Memory B cell (primary cell): ENCODE results near the gene PMM1.

Source experiments
- ATAC-seq: fragments of 150-1000 bp; cut with Tn5 transposase; 2 replicates; pipeline ENCODE4 v1.10.0; 2021; ENCODE audit warnings: low read depth, mild to moderate bottlenecking, moderate library complexity
- DNase-seq, 2 donors: peaks; one replicate each; pipeline ENCODE4 v3.0.0; 2022; ENCODE audit warnings: low spot score in 2 of 2
- H3K27ac Mint-ChIP-seq: one replicate; pipeline ENCODE4 v1.8.0; 2022; ENCODE audit warnings: mild to moderate bottlenecking, moderate library complexity, mixed read lengths
- H3K27me3 Mint-ChIP-seq: one replicate; pipeline ENCODE4 v1.8.0; 2022; ENCODE audit warnings: mixed read lengths
- H3K36me3 Mint-ChIP-seq: one replicate; pipeline ENCODE4 v1.8.0; 2022; ENCODE audit warnings: mild to moderate bottlenecking, mixed read lengths
- H3K4me1 Mint-ChIP-seq: one replicate; pipeline ENCODE4 v1.8.0; 2022; ENCODE audit warnings: mixed read lengths
- H3K4me3 Mint-ChIP-seq: one replicate; pipeline ENCODE4 v1.8.0; 2022; ENCODE audit warnings: mild to moderate bottlenecking, moderate library complexity, mixed read lengths
- H3K9me3 Mint-ChIP-seq: one replicate; pipeline ENCODE4 v1.8.0; 2022; ENCODE audit warnings: mixed read lengths

The PMM1 gene

DNA sequence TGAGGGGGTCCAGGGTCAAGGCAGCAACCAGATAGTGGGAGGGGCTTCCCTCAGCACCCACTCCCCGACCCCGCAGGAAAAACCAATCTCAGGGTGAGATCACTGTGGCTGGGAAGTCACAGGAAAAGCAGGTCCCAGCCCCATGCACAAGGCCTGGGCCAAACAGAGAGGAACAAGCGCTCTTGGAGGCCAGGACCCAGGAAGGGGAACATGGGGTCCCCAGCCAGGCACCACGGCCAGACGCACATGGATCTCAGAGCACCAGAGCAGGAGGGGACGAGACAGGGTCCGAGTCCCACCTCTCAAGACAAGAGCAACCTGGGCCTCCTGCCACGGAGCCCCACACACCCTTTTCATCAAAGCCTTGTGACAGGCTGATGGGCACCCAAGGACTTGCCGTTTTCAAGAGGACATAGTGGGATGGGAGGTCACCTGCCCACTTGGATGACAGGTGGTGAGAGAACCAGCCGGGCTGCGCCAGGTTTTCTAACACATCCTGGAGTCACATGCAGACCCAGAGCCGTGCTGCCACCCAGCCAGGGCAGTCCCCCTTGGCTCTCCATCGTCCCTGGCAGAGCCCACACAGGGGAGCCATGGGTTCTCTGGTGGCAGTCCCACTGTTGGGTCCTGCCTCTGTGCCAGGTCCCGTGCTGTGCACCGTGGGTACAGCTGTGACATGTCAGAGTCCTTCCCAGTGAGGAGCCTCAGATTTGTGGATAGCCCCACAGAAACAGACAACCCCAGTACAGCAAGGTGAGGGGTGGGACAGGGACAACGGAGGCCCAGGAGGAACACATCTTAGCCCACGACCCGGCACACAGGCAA, 58.5 kb downstream of the PMM1 start:
- Mint-ChIP-seq H3K4me1 (peaks cover 6% of the 10 kb centered on the region), H3K27ac (no peak overlapping the region), H3K36me3 (peaks cover 12% of the 10 kb centered on the region), H3K9me3 (no peaks in the 10 kb centered on the region), H3K27me3 (no peaks in the 10 kb centered on the region), H3K4me3 (no peak overlapping the region)
- DNase-seq = no peak
- no peak for ATAC-seq

- peaks cover 12% of the 10 kb centered on the region for H3K36me3 Mint-ChIP-seq
- no peaks in the 10 kb centered on the region for H3K9me3 Mint-ChIP-seq
- H3K27ac Mint-ChIP-seq = peak overlapping the region; percentile 61
- DNase-seq = no peak
- no peak for ATAC-seq
- no peak overlapping the region for H3K4me3 Mint-ChIP-seq
- H3K27me3 Mint-ChIP-seq = no peaks in the 10 kb centered on the region
- H3K4me1 Mint-ChIP-seq = peaks cover 9% of the 10 kb centered on the region
Measured at GRCh38 chr22:41528938-41529561, 60.6 kb downstream of the PMM1 start.

DNA sequence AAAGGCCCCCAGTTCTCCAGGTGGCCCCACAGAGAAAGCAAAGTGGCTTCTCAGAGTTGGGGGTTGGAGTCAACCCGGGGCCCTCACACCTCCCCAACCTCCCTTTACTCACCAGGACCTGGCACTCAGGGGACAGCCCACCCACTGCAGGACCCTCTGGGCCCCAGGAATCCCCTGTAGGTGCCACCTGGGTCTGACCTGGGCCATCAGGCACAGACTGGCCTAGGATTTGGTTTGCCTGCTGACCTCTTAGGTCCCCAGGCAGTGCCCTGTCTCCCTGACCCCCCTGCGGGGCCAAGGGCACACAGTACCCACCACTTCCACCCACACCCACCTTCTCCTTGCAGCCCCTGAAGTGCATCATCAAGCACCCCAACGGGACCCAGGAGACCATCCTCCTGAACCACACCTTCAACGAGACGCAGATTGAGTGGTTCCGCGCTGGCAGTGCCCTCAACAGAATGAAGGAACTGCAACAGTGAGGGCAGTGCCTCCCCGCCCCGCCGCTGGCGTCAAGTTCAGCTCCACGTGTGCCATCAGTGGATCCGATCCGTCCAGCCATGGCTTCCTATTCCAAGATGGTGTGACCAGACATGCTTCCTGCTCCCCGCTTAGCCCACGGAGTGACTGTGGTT, 61.4 kb downstream of the PMM1 start:
- DNase-seq = no peak
- no peaks in the 10 kb centered on the region for H3K27me3 Mint-ChIP-seq
- peaks cover 12% of the 10 kb centered on the region for H3K36me3 Mint-ChIP-seq
- H3K4me1 Mint-ChIP-seq = peaks cover 6% of the 10 kb centered on the region
- H3K4me3 Mint-ChIP-seq = no peak overlapping the region
- ATAC-seq = no peak
- H3K9me3 Mint-ChIP-seq = no peaks in the 10 kb centered on the region
- peak overlapping the region; percentile 61 for H3K27ac Mint-ChIP-seq
